PC-3 (cell line): ENCODE results near the gene TYK2. TPM values are rescaled to one million over a fixed set of nuclear protein-coding genes. Genes with fewer than 3 reads are reported as not detected.

Source experiments
- ATAC-seq: fragments of 200-7000 bp; cut with Tn5 transposase; 2 replicates; pipeline ENCODE4 v1.9.1; 2020; ENCODE audit warnings: mild to moderate bottlenecking, moderate library complexity
- BruUV-seq: library from RNA; stranded (reverse); fragments of 400-500 nt; replicated peaks from 2 replicates; lab custom pipeline; 2021; lab: Mats Ljungman, UMichigan
- CTCF ChIA-PET: fragments of 300-600 bp; sonication (Branson Sonifier 250); formaldehyde crosslinking; loops from one replicate; lab custom pipeline; 2022; ENCODE audit warnings: antibody characterized with exemption; lab: Charles Lee
- POLR2A ChIA-PET: fragments of 300-600 bp; sonication (Branson Sonifier 250); formaldehyde crosslinking; loops from one replicate; lab custom pipeline; 2022; ENCODE audit warnings: antibody characterized with exemption; ENCODE audit not compliant: unreplicated experiment; lab: Charles Lee
- DNase-seq: peaks from one replicate; pipeline ENCODE4 v3.0.0-alpha.2; 2015
- H2AFZ ChIP-seq: fragments of 300-600 bp; sonication (generic); 2 replicates; pipeline ENCODE4 v1.6.0; 2016; ENCODE audit warnings: antibody characterized with exemption, low read length
- H3F3A ChIP-seq: fragments of 300-600 bp; sonication (generic); one replicate; pipeline ENCODE4 v1.6.0; 2017; ENCODE audit warnings: antibody characterized with exemption, low read length, control low read depth, mild to moderate bottlenecking; ENCODE audit not compliant: unreplicated experiment
- H3K27ac ChIP-seq: fragments of 300-600 bp; sonication (generic); 2 replicates; pipeline ENCODE4 v1.5.1; 2016; ENCODE audit warnings: mild to moderate bottlenecking, low read length
- H3K27me3 ChIP-seq: fragments of 300-600 bp; sonication (generic); 2 replicates; pipeline ENCODE4 v1.6.1; 2016; ENCODE audit warnings: low read length, mixed read lengths
- H3K36me3 ChIP-seq: fragments of 300-600 bp; sonication (generic); 2 replicates; pipeline ENCODE4 v1.6.1; 2016; ENCODE audit warnings: low read depth, mixed run types, low read length, mixed read lengths
- H3K4me1 ChIP-seq: fragments of 300-600 bp; sonication (generic); 2 replicates; pipeline ENCODE4 v1.5.1; 2016; ENCODE audit warnings: low read length; ENCODE audit not compliant: insufficient read depth
- H3K4me2 ChIP-seq: fragments of 300-600 bp; sonication (generic); 2 replicates; pipeline ENCODE4 v1.6.0; 2016; ENCODE audit warnings: low read length
- H3K4me3 ChIP-seq: fragments of 300-600 bp; sonication (generic); 2 replicates; pipeline ENCODE4 v1.5.1; 2016; ENCODE audit warnings: mild to moderate bottlenecking, low read length, mixed read lengths
- H3K79me2 ChIP-seq: fragments of 300-600 bp; sonication (generic); 2 replicates; pipeline ENCODE4 v1.6.1; 2017; ENCODE audit warnings: low read length, mixed read lengths
- H3K9ac ChIP-seq: fragments of 300-600 bp; sonication (generic); 2 replicates; pipeline ENCODE4 v1.6.0; 2016; ENCODE audit warnings: mild to moderate bottlenecking, low read length
- H3K9me2 ChIP-seq: fragments of 300-600 bp; sonication (generic); replicated peaks from 2 replicates; pipeline ENCODE4 v1.6.1; 2016; ENCODE audit warnings: mixed run types, low read length, mixed read lengths
- H3K9me3 ChIP-seq: fragments of 300-600 bp; sonication (generic); 2 replicates; pipeline ENCODE4 v1.6.1; 2016; ENCODE audit warnings: low read length, mixed read lengths
- H4K20me1 ChIP-seq: fragments of 300-600 bp; sonication (generic); 2 replicates; pipeline ENCODE4 v1.6.1; 2016; ENCODE audit warnings: low read length, mixed read lengths
- CTCF ChIP-seq: fragments of 300-600 bp; sonication (generic); conservative IDR thresholded peaks from 2 replicates; pipeline ENCODE4 v1.5.1; 2017; ENCODE audit warnings: antibody characterized with exemption, low read depth, mild to moderate bottlenecking, low read length
- EZH2 ChIP-seq: fragments of 300-600 bp; sonication (generic); IDR thresholded peaks from one replicate; pipeline ENCODE4 v1.6.1; 2017; ENCODE audit warnings: antibody characterized with exemption, mild to moderate bottlenecking, low read length; ENCODE audit not compliant: unreplicated experiment
- EZH2phosphoT487 ChIP-seq: fragments of 300-600 bp; sonication (generic); IDR thresholded peaks from 2 replicates; pipeline ENCODE4 v1.6.1; 2018; ENCODE audit warnings: mild to moderate bottlenecking, antibody characterized with exemption, low read length, borderline replicate concordance
- intact Hi-C: fragments of 100-400 bp; cut with micrococcal nuclease; formaldehyde crosslinking; loops from 2 replicates; pipeline ENCODE4 v1.9.0; 2023
- total RNA-seq: library from RNA; depleted of rRNA; stranded (reverse); fragments of >200 nt; gene quantifications from 2 replicates; pipeline ENCODE4 v1.2.3, GENCODE V29; 2014

TYK2 gene
- total RNA-seq, 1 experiment from 2014 or later, result 177 TPM

- no peak for ATAC-seq
- intact Hi-C loops, result no loop called here
- Histone ChIP-seq H3F3A (no peaks in the 10 kb centered on the region), H3K36me3 (peaks cover 47% of the 10 kb centered on the region), H2AFZ (no peak overlapping the region), H3K9me3 (no peaks in the 10 kb centered on the region), H3K9ac (no peak overlapping the region), H3K4me2 (no peak overlapping the region), H3K27ac (no peak overlapping the region), H3K4me1 (no peaks in the 10 kb centered on the region), H3K4me3 (no peak overlapping the region), H4K20me1 (no peaks in the 10 kb centered on the region), H3K79me2 (no peaks in the 10 kb centered on the region), H3K9me2 (no peaks in the 10 kb centered on the region), H3K27me3 (no peaks in the 10 kb centered on the region)
- no peak for DNase-seq
- TF ChIP-seq CTCF (no peak), EZH2 (no peak), EZH2phosphoT487 (no peak)
- ChIA-PET POLR2A (no interaction called here), CTCF (no interaction called here)
- BruUV-seq, result no TSS peak
Observed at GRCh38 chr19:10321874-10322835, 58.2 kb downstream of the TYK2 start.

- peaks cover 49% of the 10 kb centered on the region for H3K36me3 ChIP-seq
Observed at GRCh38 chr19:10321417-10321797, 59.0 kb downstream of the TYK2 start.

GRCh38 chr19:10320602-10321416 is 59.6 kb downstream of the TYK2 start:
- no peaks in the 10 kb centered on the region for H3F3A ChIP-seq
- no peak overlapping the region for H3K9ac ChIP-seq
- H3K27me3 ChIP-seq, result no peaks in the 10 kb centered on the region
- H2AFZ ChIP-seq, result no peak overlapping the region
- H3K4me1 ChIP-seq, result peaks cover 4% of the 10 kb centered on the region; the same call in 1 of the 2 replicates
- ChIA-PET POLR2A (no interaction called here), CTCF (no interaction called here)
- intact Hi-C loops, result no loop called here
- no peak for ATAC-seq
- BruUV-seq, result no TSS peak
- DNase-seq, result no peak
- H3K4me2 ChIP-seq, result no peak overlapping the region
- no peaks in the 10 kb centered on the region for H3K9me2 ChIP-seq
- no peak overlapping the region for H3K4me3 ChIP-seq
- H4K20me1 ChIP-seq, result no peaks in the 10 kb centered on the region
- no peaks in the 10 kb centered on the region for H3K79me2 ChIP-seq
- H3K36me3 ChIP-seq, result peaks cover 48% of the 10 kb centered on the region
- H3K9me3 ChIP-seq, result no peaks in the 10 kb centered on the region
- no peak for TF ChIP-seq EZH2phosphoT487
- TF ChIP-seq EZH2, result no peak
- TF ChIP-seq CTCF, result no peak
- no peak overlapping the region for H3K27ac ChIP-seq

More at GRCh38 chr19:10321417-10321797, 59.0 kb downstream of the TYK2 start:
- intact Hi-C loops, result no loop called here
- no peak overlapping the region for H3K4me3 ChIP-seq
- H3K79me2 ChIP-seq, result no peaks in the 10 kb centered on the region
- no peaks in the 10 kb centered on the region for H3F3A ChIP-seq
- no peaks in the 10 kb centered on the region for H3K27me3 ChIP-seq
- no peaks in the 10 kb centered on the region for H3K4me1 ChIP-seq
- no peaks in the 10 kb centered on the region for H4K20me1 ChIP-seq
- ChIA-PET CTCF (no interaction called here), POLR2A (no interaction called here)
- no peaks in the 10 kb centered on the region for H3K9me3 ChIP-seq
- no peak overlapping the region for H3K9ac ChIP-seq
- peak; percentile 8; the same call in 1 of the 2 replicates for ATAC-seq
- no peak for DNase-seq
- H3K27ac ChIP-seq, result no peak overlapping the region
- no TSS peak for BruUV-seq
- no peak for TF ChIP-seq EZH2phosphoT487
- no peak overlapping the region for H3K4me2 ChIP-seq
- no peak overlapping the region for H2AFZ ChIP-seq
- no peaks in the 10 kb centered on the region for H3K9me2 ChIP-seq
